Ishikawa (cell line): ENCODE results near the gene CHPF.
A peak's percentile ranks its signal among the peaks of the same experiment; 100 is the strongest.

Experiments
- CREB1 ChIP-seq: IDR thresholded peaks from 2 replicates; pipeline ENCODE4 v1.6.1; 2012; ENCODE audit warnings: low read depth
- EGR1 ChIP-seq: IDR thresholded peaks from 2 replicates; pipeline ENCODE4 v1.6.1; 2012
- EP300 ChIP-seq: IDR thresholded peaks from 2 replicates; pipeline ENCODE4 v1.6.1; 2012; ENCODE audit warnings: borderline replicate concordance
- RAD21 ChIP-seq: IDR thresholded peaks from 2 replicates; pipeline ENCODE4 v1.6.1; 2012; ENCODE audit warnings: low read depth
- TCF12 ChIP-seq: IDR thresholded peaks from 2 replicates; pipeline ENCODE4 v1.6.1; 2012; ENCODE audit warnings: low read depth
- TEAD4 ChIP-seq: IDR thresholded peaks from 2 replicates; pipeline ENCODE4 v1.6.1; 2012
- YY1 ChIP-seq: IDR thresholded peaks from 2 replicates; pipeline ENCODE4 v1.6.1; 2012; ENCODE audit warnings: low read depth
- ZBTB7A ChIP-seq: IDR thresholded peaks from 2 replicates; pipeline ENCODE4 v1.6.1; 2012; ENCODE audit warnings: low read depth
- TF ChIP-seq, protein P1 (sequence below): IDR thresholded peaks from 2 replicates; pipeline ENCODE4 v1.6.1; 2012

DNA sequence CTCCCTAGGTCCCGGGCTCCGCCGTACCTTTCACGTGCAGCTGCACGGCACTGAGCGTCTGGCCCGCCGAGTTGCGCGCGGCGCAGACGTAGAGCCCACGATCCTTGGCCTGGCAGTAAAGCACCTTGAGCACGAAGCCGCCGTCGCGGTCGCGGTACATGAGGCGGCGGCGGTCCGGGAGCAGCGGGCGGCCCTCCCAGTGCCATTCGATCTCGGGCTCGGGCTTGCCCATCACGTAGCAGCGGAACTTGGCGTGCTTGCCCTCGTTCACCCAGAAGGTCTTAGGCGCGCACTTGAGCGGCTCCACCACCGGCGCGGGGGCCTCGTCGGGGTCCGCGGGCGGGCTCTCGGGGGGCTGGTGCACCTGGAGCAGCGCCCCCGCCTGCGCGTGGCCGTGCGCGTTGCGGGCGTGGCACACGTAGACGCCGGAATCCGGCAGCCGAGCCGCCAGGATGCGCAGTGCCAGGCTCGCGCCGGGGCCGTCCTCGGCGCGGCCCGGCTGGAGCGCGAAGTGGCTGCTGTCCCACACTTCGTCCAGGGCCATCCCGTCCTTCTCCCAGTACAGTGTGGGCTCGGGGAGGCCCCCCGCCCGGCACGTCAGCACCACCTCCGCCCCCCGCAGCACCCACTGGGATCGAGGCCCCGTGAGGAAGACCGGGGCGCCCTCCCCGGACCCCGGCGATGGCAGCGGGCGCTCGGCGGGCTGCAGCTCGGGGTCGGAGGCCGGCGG is 26.8 kb upstream of the CHPF start:
- TF ChIP-seq CREB1, result no peak
- 0 out of 2 replicates have a peak, but pooled peaks have one; percentile 37 for TF ChIP-seq ZBTB7A
- no peak for TF ChIP-seq TEAD4
- TF ChIP-seq RAD21, result no peak
- TF ChIP-seq TCF12, result no peak
- TF ChIP-seq, protein P1, sequence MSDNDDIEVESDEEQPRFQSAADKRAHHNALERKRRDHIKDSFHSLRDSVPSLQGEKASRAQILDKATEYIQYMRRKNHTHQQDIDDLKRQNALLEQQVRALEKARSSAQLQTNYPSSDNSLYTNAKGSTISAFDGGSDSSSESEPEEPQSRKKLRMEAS, result no peak; the same call in 1 of the 2 replicates
- no peak for TF ChIP-seq YY1
- TF ChIP-seq EP300, result no peak
- TF ChIP-seq EGR1, result no peak
